SW 1271 (cell line): ENCODE results near the gene CRELD2.

Experiments used
- DNase-seq, 2 experiments: peaks; one replicate each; lab custom pipeline; 2025; lab: John Stamatoyannopoulos, UW

The CRELD2 gene

DNA sequence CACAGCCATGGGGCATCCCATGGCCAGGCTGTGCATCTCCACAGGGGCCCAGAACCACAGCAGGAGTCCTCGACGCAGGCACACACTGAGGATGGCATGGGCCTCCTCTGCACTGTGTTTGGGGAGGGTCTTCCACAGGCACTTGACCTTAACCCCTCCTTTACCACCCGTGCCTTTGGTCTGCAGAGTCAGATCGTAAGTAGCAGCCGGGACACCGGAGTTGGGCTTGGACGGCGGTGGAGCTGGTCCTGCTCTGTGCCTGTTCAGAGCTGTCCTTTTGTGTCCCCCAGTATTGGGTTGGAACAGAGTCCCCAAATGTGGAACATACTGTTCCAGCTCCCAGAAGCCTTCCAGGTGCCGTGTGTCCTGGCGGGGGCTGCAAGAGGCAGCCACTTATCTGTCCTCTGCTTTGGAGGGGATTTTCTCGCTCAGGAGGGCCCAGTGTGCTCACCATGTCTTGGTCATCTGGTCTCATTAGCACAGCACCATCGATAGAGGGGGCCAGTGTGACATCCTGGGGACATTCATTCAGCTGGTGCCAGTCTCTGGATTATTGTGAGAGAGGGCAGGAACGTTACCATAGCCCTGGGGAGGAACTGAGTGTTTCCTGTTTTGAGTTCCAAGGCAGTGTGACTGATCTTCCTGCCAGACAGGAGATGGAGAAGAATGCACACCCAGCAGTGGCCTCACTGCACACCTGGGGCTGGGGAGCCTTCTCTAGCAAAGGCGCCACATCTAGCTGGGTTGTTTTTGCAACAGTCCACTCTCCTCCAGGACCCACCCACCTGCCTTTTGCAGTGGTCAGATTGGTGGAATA is 12.4 kb downstream of the CRELD2 start:
- DNase-seq, result peak in 1 of 2 experiments; percentile 86

DNA sequence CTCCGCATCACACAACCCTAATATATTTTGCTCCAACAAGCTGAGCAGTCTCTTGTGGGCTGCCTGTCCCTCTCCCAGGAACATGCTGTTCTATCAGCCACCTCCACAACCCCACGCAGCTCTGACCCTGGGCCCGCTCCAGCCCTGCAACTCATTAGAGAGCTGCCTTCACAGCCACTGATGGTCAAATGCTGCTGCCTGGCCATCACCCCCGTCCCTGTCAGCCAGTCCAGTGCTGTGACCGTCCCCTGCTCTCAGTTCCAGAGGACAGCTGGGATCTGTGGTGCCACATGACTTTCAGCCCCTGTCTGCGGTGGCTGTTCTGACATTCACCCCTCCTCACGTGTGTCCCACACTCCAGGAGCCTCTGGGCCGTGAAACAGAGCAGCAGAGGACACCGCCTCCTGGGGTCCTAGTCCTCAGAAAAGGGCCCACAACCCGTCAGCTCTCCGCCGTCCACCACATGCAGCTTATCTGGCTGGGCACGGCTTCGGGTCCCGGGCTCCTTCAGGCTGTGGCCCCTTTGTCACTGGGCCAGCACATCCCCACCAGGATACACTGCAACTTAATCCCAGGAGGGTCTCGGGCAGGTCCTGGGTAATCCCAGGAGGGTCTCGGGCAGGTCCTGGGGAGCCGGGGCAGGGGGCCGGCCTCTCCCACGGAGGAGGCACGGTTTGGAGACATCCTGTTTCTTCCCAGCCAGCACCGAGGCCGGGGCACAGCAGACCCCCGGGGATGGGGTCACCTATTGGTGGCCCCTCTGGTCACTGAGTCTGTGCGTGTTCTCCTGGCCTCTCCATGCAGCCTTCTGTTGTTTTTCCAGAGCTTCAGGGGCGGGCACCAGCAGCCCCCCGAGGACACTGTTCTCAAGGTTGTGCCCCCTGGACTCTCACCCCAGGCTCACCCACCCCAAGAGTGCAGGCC is 15.1 kb downstream of the CRELD2 start:
- no peak for DNase-seq

DNA sequence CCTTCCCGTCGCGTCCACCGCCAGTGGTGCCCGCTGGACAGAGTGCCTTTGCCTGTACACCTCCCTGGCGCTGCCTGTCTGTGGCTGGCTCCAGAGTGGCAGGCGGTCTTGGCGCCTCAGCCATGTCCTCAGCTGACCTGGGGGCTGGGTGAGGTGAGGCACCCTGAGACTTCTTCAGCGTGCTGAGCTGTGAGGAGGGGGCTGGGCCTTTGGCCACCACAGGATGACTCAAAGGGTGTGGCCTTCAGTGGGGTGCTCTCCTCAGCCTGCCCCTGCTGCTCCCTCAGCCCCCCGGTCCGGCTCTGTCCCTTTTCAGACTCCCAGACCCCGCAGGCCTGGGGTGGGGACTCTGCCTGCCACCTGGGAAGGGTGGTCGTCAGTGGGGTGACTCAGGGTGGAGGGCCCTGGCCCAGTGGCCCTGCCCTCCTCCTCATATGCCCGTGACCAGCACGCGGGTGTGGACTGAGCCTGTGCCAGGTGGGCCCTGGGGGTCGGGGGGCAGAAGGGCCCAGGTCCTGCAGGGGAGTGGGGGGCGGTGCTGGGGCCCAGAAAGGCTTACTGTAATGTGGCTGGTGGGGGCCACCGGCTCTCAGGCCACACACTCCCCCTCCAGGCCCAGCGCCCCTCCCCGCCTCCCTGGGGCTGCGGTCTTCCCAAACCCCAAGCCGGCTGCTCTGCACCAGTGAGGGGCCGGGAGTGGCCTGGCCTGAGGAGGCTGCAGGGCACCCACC is 15.9 kb downstream of the CRELD2 start:
- no peak for DNase-seq

DNA sequence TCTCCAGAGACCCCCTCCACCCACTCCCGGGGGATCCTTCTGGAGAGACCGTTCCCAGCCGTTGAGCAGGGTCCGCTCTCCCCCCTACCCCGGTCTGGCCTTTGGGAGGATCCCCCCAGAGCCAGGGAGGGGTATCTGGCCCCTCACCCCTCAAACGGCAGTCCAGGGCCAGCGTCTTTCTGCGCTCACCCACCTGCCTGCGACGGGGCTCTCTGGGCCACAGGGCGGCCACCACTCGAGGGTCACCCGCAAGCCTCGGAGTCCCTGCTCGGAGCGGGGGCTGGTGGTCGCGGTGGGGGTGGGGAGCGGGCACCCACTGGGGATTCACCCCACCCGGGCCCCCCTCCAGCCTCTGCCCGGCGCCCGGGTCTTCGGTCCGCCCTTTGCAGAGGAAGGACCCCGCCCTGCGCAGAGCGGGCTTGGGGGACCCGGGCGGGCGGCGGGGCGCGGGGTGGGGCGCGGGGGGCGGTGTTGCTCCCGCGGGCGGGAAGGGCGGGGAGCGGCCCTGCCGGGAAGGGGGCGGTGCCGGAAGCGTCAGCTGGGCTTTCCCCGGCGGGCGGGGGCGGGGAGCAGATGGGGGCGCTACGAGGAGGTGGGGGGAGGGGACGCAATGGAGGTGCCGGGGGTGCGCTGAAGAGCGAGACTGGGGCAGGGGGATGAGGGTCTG is 16.6 kb downstream of the CRELD2 start:
- peak in 1 of 2 experiments; percentile 23 for DNase-seq

DNA sequence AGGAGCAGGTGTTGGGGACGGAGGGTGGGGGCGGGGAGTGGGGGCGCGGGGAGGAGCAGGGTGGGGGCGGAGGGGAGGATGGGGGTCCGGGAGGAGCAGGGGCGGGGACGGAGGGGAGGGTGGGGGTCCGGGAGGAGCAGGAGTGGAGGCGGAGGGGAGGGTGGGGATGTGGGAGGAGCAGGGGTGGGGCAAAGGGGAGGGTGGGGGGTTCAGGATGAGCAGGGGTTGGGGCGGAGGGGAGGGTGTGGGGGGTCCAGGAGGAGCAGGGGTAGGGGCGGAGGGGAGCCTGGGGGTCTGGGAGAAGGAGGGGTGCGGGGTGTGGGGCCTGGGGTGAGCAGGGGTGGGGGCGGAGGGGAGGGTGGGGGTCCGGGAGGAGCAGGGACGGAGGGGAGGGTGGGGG is 17.1 kb downstream of the CRELD2 start:
- no peak for DNase-seq

DNA sequence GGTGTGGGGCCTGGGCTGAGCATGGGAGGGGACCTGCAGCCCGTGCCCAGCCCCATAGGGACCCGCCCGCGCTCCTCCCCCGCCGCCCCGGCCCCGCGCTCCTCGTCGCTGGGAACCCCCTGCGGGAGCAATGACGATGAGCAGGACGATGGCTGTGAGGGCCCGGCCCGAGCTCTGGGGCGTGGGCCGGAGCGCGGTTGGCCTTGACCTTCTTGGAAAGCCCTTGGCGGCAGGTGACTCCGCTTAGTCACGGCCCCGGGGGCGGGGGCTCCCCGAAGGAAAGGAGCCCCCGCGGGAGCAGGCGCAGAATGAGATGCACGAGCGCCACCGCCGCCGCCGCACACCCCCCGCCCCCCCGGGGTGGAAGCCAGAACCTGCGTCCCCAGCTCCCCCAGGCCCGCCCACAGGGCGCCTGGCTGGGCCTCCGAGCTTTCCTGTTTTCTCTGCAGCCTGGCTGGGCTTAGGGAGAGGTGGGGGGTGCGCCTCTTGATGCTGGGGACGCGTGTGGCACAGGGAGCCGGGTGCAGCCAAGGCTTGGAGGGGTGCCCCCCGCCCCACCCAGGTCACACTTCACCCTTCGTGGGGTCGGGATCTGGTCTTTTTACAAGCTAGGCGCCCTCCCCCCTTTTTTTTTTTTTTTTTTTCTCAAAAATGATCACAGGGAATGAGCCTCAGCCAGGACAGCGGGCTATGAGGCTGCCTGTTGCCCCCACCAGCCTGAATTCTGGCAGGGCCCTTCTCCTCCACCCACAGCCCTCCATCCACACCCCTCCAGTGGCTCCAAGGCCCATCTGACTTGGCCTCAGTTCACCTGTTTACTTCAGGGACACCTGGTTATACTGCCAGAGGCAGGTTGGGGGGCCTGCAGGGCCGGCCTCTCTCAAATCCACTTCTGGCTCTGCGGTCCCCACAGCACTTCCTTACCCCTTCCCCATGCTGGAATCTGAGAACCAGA is 17.9 kb downstream of the CRELD2 start:
- DNase-seq, result peak in 1 of 2 experiments; percentile 45

DNA sequence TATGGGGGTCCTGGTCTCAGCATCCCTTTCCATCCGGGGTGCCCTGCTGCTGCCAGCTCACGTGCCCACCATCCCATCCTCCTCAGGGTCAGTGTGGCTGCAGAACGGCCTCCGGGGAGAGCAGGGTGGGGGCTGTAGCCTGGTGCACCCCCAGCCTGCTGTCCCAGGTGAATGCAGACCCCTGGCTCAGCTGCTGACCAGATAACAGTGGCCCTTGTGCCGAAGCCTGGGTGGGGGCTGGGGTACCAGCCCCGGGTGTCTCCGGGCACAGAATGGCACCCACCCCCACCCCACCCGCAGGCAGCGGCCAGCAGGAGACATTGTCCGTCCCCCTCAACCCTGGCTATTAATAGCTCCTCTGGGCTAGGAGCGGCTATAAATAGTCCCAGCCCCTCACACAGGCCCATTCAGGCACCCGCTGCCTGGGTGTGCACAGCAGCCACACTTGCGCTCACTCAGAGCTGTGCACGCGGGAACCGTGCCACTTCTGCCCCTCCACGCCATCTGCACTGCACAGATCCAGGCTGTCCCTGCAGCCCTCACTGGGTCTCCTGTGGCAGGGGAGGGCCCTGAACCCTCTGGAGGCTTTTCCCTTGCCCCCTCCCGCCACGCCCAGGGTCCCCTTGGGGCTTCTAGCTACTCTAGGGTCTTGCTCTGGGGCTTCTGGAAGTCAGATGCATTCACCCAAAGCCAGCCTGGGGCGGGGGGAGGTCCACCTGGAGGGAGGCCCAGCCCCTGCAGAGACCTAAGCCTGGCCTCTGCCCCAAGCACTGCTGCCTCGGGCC is 18.7 kb downstream of the CRELD2 start:
- DNase-seq, result no peak

DNA sequence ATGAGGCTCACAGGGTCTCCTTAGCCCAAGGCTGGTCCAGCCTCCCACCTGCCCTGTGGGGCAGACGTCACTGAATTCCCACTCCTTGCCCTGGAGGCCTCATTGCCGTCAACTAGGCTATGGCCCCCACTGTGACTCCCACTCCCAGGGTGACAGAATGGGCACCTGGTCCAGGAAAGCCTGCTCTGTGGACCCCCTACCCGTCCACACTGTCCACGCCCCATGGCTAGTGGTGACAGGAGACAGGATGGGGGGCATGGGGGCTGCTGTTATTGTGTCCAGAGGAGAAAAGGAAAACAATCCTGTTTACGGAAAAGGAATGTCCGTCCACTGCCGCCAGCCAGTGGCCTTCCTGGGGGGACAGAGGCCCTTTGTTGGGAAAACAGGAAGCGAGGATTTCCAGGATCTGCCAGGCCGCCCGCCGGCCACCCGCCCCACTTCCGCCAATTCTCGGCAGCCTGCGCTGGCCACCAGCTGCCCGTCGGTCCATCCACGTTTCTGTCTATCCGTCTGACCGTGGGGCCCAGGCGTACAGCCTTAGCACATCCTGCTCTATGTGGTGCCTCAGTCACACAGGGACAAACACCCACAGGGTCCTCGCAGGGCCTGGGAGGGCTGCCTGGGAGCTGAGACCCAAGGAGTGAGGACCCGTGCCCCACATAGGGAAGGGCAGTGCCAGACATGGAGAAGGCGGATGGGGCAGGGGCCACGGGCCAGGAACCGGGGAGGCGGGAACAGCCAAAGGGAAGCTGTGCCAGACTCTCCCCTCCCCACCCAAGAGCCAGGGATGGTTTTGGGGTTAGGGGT is 19.5 kb downstream of the CRELD2 start:
- no peak for DNase-seq

DNA sequence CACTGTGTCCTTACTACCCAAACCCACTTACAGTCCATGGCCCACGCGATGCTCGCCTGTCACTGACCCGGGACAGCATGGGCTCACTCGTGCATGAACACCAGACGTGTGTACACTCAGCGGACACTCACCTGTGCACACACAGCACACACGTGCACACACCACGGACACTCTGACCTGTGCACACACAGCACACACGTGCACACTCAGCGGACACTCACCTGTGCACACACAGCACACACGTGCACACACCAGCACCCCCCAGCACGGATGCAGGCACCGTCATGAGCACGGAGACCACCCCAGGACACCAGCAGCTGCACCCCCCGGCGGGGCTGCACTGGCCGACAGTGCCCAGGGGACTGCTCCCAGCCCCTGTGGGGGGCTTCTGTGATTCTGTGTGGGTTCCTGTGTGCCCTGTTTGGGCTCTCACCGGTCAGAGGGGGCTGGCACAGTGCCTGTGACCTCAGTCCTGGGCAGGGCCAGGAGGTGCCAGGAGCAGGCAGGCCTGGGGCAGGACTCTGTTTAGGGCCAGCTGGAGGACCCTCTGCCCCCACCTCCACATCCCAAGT is 20.2 kb downstream of the CRELD2 start:
- DNase-seq, result no peak

DNA sequence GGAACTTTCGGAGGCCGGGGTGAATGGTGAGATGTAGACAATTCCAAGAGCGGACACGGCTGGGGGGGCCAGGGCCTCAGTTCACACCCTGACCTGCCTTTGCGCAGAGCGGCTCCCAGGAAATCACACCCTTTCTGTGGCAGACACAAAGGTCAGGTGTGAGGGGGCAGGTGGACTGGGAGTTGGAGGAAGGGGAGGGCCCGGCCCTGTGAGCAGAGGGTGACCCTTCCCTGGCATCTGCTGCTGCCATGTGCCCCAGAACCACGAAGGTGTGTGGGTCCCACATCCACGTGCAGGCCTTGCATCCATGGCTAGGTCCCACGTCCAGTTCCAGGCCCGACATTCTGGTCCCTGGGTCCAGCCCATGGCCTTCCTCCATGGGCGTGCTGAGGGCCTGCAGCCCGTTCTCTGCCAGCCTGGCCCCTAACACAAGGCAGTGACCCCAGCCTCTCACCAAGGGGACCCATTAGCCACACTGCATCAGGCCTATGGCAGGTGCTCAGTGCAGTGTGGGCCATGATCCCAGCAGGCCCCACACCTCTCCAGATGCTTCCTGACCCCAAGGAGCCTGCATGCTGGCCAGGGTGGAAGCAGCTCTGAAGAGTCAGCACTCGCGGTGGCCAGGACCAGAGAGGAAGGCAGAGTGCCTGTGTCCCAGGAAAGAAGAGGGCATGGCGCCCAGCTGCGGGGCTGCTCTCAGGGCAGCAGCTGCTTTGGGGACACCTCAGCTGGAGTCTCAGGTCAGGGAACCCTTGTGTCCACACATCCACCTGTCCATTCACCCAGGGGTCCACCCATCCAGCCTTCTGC is 23.3 kb downstream of the CRELD2 start:
- no peak for DNase-seq

DNA sequence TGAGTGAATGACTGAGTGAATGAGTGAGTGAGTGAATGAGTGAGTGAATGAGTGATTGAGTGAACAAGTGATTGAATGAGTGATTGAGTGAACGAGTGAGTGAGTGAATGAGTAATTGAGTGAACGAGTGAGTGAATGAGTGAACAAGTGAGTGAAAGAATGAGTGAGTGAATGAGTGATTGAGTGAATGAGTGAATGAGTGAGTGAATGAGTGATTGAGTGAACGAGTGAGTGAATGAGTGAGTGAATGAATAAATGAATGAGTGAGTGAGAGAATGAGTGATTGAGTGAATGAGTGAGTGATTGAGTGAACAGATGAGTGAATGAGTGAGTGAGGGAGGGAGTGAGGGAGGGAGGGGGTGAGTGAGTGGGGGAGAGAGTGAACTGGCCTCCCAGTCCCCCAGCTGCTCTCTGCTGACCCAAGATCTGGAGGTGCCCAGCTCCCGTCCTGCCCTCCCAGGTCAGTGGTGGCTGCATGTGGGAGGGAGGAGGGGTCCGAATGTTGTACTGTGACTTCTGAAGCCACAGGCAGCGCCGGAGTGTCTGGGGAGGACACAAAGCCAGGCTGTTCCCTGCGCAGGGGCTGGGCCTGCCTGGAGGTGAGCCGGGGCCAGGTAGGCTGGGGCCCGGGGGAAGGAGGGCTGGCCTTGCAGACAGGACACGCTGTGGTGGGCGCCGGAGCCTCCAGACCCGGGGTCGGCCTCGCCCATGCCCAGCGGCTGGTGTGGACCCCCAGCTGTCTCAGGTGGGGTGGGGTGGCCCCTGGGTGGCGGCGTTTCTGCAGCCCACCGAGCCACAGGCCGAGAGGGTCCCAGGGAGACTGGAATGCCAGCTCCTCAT is 24.4 kb downstream of the CRELD2 start:
- DNase-seq, result no peak

DNA sequence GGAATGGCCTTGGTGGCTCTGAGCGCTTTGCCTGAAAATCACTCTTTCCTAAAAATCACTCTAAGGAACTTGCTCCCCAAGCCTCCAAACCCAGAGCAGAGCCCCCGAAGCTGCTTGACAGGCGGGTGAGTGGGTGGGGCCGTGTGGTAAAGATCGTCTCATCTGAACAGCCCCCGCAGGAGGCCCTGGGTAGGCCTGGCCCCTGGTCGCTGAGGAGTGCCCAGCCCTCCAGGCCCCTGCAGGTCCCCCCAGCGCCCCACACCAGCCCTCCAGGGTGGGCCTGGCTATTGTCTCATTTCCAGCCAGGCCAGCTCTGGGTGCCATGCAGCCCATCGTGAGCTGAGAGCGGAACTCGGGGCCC is 25.0 kb downstream of the CRELD2 start:
- no peak for DNase-seq

DNA sequence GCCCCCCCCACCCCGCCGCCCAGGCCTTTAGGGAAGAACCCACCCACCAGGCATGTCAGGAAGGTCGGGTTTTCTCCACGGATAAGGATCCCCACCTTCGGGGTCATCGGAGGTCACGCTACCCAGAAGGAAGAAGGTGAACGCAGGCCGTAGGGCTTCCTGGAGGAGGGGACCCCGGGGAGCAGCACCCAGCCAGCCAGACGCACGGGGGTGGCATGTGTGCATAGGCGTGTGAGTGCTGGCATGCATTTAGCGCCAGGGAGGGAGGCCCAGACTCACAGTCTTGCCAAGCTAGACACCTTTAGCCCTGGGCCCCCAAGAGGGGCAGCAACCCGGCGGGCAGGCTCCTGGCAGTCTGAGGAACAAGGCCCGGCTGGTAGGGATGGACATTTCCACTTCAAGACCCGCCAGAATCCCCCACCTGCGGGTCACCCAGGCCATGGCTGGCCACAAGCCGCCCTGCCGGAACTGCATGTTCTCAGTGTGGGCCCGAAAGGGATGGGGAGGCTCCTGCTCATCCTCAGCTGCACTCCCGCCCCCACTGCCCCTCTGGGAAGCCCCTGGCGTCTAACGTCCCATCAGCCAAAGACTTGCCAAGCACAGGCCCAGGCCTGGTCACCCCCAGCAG is 25.5 kb downstream of the CRELD2 start:
- no peak for DNase-seq

DNA sequence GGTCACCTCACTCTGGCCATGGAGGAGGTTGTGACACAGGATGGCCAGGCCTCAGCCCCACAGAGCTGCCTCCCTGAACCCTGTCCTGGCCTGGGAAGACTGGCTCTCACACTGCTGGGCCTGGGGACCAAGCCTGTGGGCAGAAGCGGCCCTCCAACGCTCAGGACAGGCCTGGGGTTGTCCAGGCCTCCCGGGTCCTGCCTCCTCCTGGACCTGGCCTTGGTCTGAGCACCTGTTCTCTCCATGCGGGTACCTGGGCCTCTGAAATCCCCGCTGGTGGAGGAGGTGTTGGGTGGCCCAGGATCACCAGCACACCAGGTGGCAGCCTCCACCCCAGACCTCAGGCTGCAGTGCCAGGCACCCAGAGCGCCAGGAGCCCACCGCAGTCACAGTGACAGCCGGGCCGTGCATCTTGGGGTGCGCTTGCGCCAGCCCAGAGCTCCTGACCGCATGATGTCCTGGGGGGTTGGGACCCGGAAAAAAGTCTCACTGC is 26.0 kb downstream of the CRELD2 start:
- DNase-seq, result no peak

DNA sequence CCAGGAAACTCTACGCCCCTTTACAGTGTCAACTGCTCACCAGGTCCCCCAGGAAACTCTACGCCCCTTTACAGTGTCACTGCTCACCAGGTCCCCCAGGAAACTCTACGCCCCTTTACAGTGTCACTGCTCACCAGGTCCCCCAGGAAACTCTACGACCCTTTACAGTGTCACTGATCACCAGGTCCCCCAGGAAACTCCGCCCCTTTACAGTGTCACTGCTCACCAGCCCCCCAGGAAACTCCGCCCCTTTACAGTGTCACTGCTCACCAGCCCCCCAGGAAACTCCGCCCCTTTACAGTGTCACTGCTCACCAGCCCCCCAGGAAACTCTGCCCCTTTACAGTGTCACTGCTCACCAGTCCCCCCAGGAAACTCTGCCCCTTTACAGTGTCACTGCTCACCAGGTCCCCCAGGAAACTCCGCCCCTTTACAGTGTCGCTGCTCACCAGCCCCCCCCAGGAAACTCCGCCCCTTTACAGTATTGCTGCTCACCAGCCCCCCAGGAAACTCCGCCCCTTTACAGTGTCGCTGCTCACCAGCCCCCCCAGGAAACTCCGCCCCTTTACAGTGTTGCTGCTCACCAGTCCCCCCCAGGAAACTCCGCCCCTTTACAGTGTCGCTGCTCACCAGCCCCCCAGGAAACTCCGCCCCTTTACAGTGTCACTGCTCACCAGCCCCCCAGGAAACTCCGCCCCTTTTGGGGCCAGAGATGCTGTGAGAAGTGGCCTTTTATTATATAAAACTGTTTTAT is 26.8 kb downstream of the CRELD2 start:
- peak in 1 of 2 experiments; percentile 22 for DNase-seq
